Measurements from ENCODE around the gene LSS. TPM values are rescaled to one million over a fixed set of nuclear protein-coding genes. Genes with fewer than 3 reads are reported as not detected.
"Not testable (repeated sequence)": the region's sequence is repeated elsewhere in the genome, so short reads cannot be mapped to it uniquely, and the experiment has no call there.

Gene LSS
- total RNA-seq, 1 donor from 2014 or later, result 69.8 TPM

DNA sequence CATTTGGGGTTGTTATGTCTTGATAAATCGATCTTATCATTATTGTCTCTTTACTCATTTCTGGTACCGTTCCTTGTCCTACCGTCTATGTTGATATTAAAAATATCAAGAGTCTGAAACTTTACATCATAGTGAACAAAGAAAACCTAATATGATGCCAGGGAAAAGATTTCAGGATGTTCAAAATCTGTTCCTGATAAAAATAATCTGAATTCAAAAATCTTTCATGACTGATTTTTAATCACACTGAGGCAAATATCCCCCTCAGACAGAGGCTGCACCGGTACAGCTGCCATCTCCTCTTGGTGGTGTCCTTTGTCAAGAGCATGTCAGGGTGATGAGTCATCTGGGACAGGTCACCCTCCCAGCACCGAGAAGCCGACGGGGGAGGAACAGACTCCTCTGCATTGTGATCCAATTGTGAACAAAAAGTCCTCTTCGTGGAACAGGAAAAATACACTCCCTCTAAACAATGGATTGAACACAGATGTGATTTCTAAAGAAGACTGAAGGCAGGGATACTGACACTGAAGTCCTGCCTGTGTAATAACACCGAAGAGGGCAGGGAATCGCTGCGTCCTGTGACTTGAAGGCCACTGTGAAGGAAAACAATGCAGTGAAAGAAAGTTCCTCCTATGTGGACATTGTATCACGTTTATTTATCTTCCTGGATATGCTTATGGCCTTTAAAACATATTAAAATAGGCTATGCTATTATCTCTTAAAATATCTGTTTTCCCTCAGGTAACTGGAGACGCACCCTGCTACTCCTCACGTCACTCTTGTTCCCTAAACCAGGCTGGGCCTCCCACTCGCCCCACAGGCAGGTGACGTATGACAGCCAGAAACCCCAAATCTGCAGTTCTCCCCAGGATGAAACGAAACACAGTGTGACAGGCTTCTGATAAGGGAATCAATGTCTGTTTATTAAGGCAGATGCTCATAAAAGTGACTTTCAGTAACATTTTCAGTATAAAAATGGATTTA lies 40.1 kb downstream of the LSS start:
- peak; percentile 44 for DNase-seq (ENCODE audit: low read depth, low spot score)

GRCh38 chr21:46187814-46188213 lies 40.8 kb downstream of the LSS start:
- DNase-seq (ENCODE audit: low read depth, low spot score), result no peak

DNA sequence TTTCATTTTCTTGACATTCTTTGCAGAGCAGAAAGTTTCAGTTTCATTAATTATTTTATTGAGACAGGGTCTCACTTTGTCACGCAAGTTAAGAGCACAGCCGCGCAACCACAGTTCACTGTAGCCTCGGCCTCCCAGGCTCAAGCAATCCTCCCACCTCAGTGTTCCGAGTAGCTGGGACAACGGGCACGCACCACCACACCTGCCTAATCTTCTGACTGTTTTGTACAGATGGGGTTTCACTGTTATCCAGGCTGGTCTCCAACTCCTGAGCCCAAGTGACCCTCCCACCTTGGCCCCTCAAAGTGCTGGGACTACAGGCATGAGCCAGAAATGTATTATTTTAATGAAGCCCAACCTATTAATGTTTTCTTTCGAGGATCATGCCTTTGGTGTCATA lies 41.3 kb downstream of the LSS start:
- no peak for DNase-seq (ENCODE audit: low read depth, low spot score)

GRCh38 chr21:46185716-46186115 lies 42.9 kb downstream of the LSS start:
- DNase-seq (ENCODE audit: low read depth, low spot score), result no peak

DNA sequence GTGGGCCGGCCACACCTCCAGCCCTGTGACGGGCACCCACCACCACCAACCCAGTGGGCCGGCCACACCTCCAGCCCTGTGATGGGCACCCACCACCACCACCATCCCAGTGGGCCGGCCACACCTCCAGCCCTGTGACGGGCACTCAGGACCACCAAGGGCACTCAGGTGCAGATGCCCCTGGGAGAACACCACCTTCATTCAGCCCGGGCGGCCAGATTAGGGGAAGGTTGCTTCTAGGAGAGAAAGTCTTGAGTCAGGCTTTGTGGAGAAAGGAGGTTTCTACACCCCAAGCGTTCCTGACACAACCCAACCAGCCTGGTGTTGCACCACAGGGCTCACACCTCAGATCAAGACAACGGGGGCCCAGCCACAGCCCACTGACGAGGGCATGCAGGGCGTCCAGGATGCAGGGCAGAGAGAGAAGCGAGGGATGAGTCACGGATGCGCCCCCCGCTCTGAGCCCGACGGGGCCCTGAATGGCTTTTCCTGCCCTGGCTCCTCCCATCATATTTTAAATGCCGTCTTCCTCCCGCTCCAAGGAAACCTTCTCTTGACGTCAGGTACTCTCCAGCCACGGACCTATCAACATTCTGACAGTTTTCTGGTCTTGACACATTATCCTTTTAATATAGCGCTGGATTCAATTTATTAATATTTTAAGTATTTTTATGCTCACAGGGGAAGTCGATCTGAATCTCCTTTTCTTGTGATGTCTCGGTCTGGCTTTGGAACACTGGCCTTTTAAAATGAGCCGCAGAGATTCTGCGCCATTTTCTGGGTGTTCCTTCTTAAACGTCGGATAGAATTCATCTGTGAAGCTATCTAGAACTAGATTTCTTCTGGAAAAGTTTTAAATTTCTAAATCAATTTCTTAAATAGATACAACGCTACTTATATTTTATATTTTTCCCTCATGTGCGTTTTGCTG lies 43.7 kb downstream of the LSS start:
- peak; percentile 49 for DNase-seq (ENCODE audit: low read depth, low spot score)

DNA sequence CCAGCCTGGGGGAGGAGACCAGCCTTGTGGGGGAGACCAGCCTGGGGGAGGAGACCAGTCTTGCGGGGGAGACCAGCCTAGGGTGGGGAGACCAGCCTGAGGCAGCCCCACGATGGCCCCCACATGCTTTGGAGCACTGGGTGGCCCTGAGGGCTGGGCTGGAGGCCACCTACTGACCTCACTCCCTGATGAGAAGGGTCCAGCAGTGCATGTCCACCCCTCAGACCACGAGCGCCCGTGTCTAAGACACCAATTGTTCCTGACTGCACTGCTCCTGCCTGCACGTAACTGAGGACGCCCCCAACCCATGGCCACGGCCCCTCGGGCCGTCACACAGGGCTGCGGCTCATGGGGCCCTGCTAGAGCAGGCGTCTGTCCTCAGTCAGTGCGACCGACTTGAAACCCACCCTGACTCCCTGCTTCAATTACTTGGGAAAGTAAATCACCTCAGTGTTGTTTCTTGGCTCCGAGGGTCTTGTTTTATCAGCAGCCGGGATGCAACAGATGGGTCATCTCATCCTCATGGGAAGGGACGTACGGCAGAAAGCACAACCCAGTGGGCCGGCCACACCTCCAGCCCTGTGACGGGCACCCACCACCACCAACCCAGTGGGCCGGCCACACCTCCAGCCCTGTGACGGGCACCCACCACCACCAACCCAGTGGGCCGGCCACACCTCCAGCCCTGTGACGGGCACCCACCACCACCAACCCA lies 44.5 kb downstream of the LSS start, which contains the start of gene SPATC1L:
Gene SPATC1L, minus strand, starts transcription at position 550 of the 715 bp plus-strand sequence. CDS start 1,643 bp downstream, outside the sequence.
- DNase-seq (ENCODE audit: low read depth, low spot score), result peak; percentile 27

GRCh38 chr21:46183337-46183909 lies 45.2 kb downstream of the LSS start:
- DNase-seq (ENCODE audit: low read depth, low spot score), result not testable (repeated sequence)

DNA sequence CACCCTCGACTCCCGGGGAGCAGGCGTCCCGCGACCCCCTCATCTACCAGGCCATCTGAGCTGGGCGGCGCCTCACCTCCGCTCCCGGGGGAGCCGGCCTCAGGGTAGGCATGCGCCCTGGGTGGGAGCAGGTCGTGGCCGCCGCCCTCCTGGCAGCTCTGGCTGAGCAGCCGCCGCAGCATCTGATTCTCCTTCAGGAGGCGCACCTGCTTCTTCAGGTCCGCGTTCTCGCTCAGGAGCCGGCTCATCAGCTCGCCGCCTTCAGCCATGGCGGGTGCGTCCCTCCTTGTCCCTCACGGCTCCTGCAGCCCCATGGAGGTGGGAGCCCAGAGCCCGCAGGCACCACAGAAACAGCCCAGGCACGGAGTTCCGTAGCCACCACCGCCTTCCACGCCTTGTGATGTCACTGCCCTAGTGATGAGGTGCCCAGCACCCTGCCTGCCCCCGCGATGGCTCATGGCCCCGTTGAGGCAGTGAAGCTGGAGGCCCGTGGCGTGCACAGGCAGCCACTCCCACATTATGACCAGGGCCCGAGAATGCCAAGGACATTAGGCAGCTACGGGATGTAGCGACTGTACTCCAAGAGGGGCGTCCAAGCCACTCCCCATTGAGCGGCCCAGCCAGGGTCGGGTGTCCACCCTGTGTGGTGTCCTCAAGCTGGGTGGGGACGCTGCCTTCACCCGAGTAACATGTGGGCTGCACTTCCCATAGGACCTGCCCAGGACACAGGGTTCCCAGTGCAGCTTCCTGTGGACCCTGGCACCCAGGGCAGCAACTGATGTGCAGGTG lies 45.8 kb downstream of the LSS start:
- DNase-seq (ENCODE audit: low read depth, low spot score), result no peak

GRCh38 chr21:46181953-46182547 lies 46.5 kb downstream of the LSS start:
- no peak for DNase-seq (ENCODE audit: low read depth, low spot score)

DNA sequence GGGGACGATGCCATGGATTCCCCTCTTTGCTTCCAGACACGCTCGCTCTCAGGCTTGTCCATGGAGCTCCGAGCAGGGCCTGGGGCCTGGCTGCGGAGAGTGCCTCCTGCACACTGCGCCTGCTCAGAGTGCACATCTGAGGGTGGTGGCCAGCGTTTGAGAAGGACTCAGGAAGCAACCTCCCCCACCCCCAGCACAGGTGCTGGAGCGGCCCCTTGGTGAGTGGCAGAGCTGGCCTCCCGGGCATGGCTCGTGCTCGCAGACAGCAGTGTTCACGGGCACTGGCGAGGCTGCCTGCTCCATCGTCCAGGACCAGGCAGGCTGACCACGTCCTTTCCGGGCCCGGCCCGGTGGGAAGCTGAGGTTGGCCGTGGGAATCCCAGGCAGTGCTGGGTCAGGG lies 47.1 kb downstream of the LSS start:
- no peak for DNase-seq (ENCODE audit: low read depth, low spot score)

DNA sequence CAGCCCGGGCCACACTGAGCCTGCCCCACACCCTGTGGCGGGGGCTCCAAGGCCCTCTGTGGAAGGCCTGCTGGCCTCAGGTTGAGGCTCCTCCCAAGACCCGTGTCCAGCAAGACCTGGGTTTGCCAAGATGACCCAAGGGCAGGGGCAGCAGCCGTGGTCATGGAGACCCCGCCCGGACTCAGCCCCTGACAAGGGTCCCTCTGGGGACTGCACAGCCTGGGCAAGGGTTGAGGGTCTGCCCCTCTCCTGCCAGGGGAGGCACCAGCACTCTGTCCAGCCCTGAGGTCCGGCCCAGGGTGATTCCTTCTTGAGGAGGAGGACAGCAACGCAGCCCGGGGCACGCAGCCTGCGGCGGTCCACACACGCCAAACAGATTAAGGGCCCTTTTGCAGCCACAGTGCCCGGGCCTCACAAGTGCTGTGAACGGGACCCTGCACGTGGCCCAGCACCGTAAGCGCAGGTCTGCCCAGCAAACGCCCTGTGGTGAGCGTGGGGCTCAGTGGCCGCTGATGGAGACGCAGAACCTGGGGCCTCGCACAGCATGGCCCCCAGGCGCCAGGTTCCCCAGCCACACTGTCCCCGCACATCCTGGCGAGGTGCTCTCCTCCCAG lies 47.7 kb downstream of the LSS start:
- DNase-seq (ENCODE audit: low read depth, low spot score), result no peak

GRCh38 chr21:46180079-46180722 lies 48.4 kb downstream of the LSS start:
- no peak for DNase-seq (ENCODE audit: low read depth, low spot score)

DNA sequence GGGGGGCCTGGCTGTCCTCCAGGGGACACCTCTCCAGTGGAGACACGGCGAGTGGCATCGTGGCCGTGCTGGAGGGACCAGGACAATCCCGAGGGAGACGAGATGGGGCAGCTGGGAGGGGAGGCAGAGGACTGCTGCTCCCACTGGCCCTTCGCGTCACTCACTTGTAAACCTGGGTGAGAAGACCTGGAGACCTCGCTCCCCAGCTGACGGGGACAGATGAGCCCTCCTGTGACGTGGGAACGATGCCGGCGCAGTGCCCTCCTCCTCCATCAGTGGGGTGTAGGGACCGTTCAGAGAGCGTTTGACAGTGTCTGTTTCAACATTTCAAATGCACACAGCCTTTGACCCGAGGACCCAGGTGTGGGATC lies 48.9 kb downstream of the LSS start:
- no peak for DNase-seq (ENCODE audit: low read depth, low spot score)

DNA sequence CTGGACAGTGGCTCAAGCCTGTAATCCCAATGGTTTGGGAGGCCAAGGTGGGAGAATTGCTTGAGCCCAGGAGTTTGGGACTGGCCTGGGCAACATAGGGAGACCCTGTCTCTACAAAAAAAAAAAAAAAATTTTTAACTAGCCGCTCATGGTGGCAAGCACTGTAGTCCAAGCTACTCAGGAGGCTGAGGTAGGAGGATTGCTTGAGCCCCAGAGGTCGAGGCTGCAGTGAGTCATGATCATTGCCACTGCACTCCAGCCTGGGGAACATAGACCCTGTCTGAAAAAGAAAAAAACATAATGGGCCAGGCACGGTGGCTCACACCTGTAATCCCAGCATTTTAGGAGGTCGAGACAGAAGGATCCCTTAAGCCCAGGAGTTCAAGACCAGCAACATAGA lies 49.6 kb downstream of the LSS start:
- no peak for DNase-seq (ENCODE audit: low read depth, low spot score)

- not testable (repeated sequence) for DNase-seq (ENCODE audit: low read depth, low spot score)
Measured at GRCh38 chr21:46176443-46177129, 52.0 kb downstream of the LSS start.

GRCh38 chr21:46173573-46173972 lies 55.0 kb downstream of the LSS start:
- no peak for DNase-seq (ENCODE audit: low read depth, low spot score)

DNA sequence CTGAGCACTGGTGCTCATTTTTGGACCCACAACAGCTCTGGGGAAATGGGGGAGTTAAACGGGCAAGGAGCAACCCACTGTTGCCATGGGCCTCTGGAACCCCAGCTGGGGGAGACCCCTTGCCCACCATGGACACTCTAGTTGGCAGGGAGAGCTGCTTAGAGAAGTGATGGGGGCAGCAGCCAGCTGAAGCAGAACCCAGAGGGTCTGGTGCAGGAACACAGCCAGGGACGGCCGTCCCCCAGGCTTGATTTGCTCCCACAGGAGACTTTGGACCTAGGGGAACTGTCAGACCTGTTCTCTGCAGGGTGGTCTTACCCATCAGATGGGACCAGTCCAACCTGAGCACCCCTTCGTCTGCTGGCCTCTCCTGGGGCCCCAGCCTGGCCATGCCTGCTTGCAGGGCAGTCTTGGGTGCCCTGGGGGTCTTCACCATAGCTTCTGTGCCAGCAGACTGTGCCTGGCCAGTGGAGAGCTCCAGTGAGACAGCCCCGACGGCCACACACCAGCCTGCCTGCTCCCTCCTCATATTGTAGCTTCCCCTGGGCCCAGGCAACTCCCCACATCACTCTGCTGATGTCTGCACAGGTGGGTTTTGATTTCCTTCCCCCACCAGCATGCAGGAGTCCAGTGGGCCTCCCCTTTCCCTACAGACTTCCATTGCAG lies 55.6 kb downstream of the LSS start:
- DNase-seq (ENCODE audit: low read depth, low spot score), result no peak
